OCI-LY1 (cell line): ENCODE data around the gene IGF2R.

Experiments used
- H2AFZ ChIP-seq: fragments of 200-600 bp; sonication (generic), shearing (Covaris generic); 2 replicates; pipeline ENCODE4 v1.6.0; 2014; ENCODE audit warnings: antibody characterized with exemption, mild to moderate bottlenecking, low read length
- H3F3A ChIP-seq: fragments of 200-600 bp; sonication (generic), shearing (Covaris generic); 2 replicates; pipeline ENCODE4 v1.6.0; 2014; ENCODE audit warnings: mild to moderate bottlenecking, antibody characterized with exemption, low read length, moderate library complexity; ENCODE audit not compliant: insufficient read depth
- H3K27ac ChIP-seq: fragments of 200-600 bp; sonication (generic); 2 replicates; pipeline ENCODE4 v1.5.1; 2014; ENCODE audit warnings: low read length, mixed run types, mild to moderate bottlenecking, low read depth; ENCODE audit not compliant: poor library complexity, severe bottlenecking
- H3K27me3 ChIP-seq: fragments of 200-600 bp; sonication (generic); 2 replicates; pipeline ENCODE4 v1.6.0; 2014; ENCODE audit warnings: antibody characterized with exemption, mild to moderate bottlenecking, low read length, moderate library complexity; ENCODE audit not compliant: insufficient read depth
- H3K36me3 ChIP-seq: fragments of 200-600 bp; sonication (generic); 2 replicates; pipeline ENCODE4 v1.6.1; 2014; ENCODE audit warnings: mild to moderate bottlenecking, antibody characterized with exemption, low read length, moderate library complexity, mixed read lengths; ENCODE audit not compliant: insufficient read depth
- H3K4me1 ChIP-seq: fragments of 200-600 bp; sonication (generic); 2 replicates; pipeline ENCODE4 v1.5.1; 2014; ENCODE audit warnings: mild to moderate bottlenecking, low read length, moderate library complexity; ENCODE audit not compliant: insufficient read depth, severe bottlenecking
- H3K4me2 ChIP-seq: fragments of 200-600 bp; sonication (generic), shearing (Covaris generic); 2 replicates; pipeline ENCODE4 v1.6.1; 2014; ENCODE audit warnings: low read length
- H3K4me3 ChIP-seq: fragments of 200-600 bp; sonication (generic); 2 replicates; pipeline ENCODE4 v1.5.1; 2014; ENCODE audit warnings: low read length, low read depth, mild to moderate bottlenecking, mixed read lengths; ENCODE audit not compliant: poor library complexity, severe bottlenecking
- H3K79me2 ChIP-seq: fragments of 200-600 bp; shearing (Covaris generic); 2 replicates; pipeline ENCODE4 v1.6.1; 2016; ENCODE audit warnings: mixed run types, low read length, mixed read lengths; ENCODE audit not compliant: insufficient read depth
- H3K9ac ChIP-seq: fragments of 200-600 bp; sonication (generic), shearing (Covaris generic); 2 replicates; pipeline ENCODE4 v1.6.1; 2014; ENCODE audit warnings: mild to moderate bottlenecking, low read length, mixed read lengths
- H3K9me2 ChIP-seq: fragments of 200-600 bp; sonication (generic), shearing (Covaris generic); 2 replicates; pipeline ENCODE4 v1.6.1; 2014; ENCODE audit warnings: low read depth, mild to moderate bottlenecking, low read length, mixed read lengths
- H3K9me3 ChIP-seq: fragments of 200-600 bp; shearing (Covaris generic); 2 replicates; pipeline ENCODE4 v1.6.1; 2014; ENCODE audit warnings: low read length, mixed read lengths
- H4K20me1 ChIP-seq: fragments of 200-600 bp; sonication (generic), shearing (Covaris generic); 2 replicates; pipeline ENCODE4 v1.6.0; 2016; ENCODE audit warnings: mild to moderate bottlenecking, low read length; ENCODE audit not compliant: insufficient read depth
- EZH2 ChIP-seq: fragments of 200-600 bp; sonication (generic), shearing (Covaris generic); IDR thresholded peaks from 2 replicates; pipeline ENCODE4 v1.8.0; 2017; ENCODE audit warnings: borderline replicate concordance, mixed run types, mild to moderate bottlenecking, antibody characterized with exemption, low read length, moderate library complexity, mixed read lengths
- TF ChIP-seq, protein P1 (sequence below): fragments of 200-600 bp; sonication (generic), shearing (Covaris generic); IDR thresholded peaks from 2 replicates; pipeline ENCODE4 v1.5.1; 2017; ENCODE audit warnings: mild to moderate bottlenecking, antibody characterized with exemption, low read length, moderate library complexity, mixed read lengths

The IGF2R gene

DNA sequence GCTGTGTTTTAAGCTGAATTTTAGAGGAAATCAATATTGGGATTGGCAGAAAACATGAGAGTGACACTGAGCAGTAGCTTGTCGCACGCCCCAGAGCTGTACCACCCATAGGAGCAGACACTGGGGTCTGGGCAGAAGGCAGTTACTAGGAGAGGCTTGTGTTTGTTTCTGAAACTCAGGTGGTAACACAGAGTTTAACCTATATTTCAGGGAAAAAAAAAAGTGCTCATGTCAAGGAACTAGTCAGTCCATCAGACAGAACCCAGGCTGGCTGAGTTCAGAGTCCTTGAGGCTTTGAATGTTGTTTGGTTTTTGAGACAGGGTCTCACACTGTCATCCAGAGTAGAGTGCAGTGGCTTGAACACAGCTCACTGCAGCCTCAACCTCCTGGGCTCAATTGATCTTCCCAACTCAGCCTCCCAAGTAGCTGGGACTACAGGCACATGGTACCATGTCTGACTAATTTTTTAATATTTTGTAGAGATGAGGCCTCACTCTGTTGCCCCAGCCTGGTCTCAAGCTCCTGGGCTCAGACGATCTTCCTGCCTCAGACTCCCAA, 159.3 kb downstream of the IGF2R start:
- no peak overlapping the region for H2AFZ ChIP-seq
- H3K27me3 ChIP-seq = no peaks in the 10 kb centered on the region
- no peaks in the 10 kb centered on the region for H3K4me1 ChIP-seq
- no peaks in the 10 kb centered on the region for H3K9me2 ChIP-seq
- no peaks in the 10 kb centered on the region for H3K36me3 ChIP-seq
- no peak overlapping the region for H3K9ac ChIP-seq
- H3F3A ChIP-seq = no peaks in the 10 kb centered on the region
- no peak overlapping the region for H3K27ac ChIP-seq
- TF ChIP-seq EZH2 = no peak
- TF ChIP-seq, protein P1, sequence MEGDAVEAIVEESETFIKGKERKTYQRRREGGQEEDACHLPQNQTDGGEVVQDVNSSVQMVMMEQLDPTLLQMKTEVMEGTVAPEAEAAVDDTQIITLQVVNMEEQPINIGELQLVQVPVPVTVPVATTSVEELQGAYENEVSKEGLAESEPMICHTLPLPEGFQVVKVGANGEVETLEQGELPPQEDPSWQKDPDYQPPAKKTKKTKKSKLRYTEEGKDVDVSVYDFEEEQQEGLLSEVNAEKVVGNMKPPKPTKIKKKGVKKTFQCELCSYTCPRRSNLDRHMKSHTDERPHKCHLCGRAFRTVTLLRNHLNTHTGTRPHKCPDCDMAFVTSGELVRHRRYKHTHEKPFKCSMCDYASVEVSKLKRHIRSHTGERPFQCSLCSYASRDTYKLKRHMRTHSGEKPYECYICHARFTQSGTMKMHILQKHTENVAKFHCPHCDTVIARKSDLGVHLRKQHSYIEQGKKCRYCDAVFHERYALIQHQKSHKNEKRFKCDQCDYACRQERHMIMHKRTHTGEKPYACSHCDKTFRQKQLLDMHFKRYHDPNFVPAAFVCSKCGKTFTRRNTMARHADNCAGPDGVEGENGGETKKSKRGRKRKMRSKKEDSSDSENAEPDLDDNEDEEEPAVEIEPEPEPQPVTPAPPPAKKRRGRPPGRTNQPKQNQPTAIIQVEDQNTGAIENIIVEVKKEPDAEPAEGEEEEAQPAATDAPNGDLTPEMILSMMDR = no peak
- no peaks in the 10 kb centered on the region for H4K20me1 ChIP-seq
- H3K79me2 ChIP-seq = no peaks in the 10 kb centered on the region
- no peak overlapping the region for H3K4me2 ChIP-seq
- H3K4me3 ChIP-seq = no peak overlapping the region
- no peaks in the 10 kb centered on the region for H3K9me3 ChIP-seq

DNA sequence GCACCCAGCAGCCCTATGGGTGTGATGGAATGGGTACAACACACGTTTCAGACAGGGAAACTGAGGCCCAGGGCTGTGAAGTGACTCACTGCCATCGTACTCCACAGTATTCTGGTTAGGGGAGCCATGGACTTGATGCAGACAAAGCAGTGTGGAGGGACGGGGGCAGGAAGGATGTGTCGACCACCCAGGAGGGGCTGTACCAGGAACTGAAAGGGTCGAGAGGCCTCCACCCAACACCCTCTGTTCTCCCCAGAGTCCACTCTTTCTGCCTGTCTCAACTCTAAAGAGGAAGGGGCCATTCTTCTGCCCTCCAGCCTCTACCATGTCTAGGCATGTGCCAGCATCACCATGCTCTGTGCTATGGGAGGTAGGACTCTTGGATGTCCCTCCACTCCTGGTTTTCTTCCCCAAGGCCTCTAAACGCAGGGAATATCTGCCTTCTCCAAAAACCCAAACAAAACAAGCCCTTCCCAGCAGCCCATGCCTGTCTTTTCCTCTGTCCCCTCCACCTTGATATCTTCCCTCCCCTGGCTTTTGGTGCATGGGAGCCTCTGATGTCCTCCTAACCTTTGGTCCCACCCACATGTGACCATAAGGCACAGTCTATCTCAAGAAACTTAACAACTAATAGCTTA, 160.1 kb downstream of the IGF2R start:
- no peak for TF ChIP-seq EZH2
- TF ChIP-seq, protein P1 = no peak
- no peaks in the 10 kb centered on the region for H3F3A ChIP-seq
- H4K20me1 ChIP-seq = no peaks in the 10 kb centered on the region
- H3K27ac ChIP-seq = no peak overlapping the region
- no peaks in the 10 kb centered on the region for H3K9me2 ChIP-seq
- no peaks in the 10 kb centered on the region for H3K9me3 ChIP-seq
- H3K4me1 ChIP-seq = no peaks in the 10 kb centered on the region
- H3K27me3 ChIP-seq = no peaks in the 10 kb centered on the region; the same call in 1 of the 2 replicates
- no peaks in the 10 kb centered on the region for H3K36me3 ChIP-seq
- H2AFZ ChIP-seq = no peak overlapping the region
- H3K4me2 ChIP-seq = no peak overlapping the region
- no peaks in the 10 kb centered on the region for H3K79me2 ChIP-seq
- no peak overlapping the region for H3K9ac ChIP-seq
- H3K4me3 ChIP-seq = no peak overlapping the region

DNA sequence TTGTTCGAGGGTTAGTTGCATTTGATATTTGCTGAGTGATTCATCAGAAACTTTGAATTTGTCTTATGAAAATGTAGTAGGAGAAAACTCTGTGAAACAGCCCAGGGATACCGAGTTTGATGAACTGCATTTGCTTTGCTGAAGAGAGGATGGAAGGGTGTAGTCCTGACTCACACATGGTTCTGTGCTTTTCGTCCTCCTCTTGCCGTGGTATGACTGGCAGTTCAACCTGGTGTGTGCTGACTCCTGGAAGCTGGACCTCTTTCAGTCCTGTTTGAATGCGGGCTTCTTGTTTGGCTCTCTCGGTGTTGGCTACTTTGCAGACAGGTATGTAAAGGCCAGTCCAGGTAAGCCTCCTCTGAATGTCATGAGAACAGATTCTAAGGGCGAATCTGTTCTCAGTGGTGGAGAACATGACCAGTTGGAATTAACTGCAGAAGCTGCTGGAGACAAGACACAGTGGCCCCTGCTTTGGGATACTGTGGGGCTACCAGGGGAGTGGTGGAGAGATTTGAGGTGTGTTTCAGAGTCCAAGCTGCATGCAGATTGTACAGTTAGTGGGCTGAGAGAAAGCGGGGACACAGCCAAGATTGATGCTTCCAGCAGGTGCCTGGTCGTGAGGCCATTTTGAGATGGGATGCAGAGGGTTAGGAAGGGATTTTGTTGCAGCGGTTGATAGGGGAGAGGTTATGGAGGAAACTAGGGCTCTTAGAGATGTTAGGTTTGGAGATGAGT, 161.2 kb downstream of the IGF2R start:
- no peak for TF ChIP-seq EZH2
- TF ChIP-seq, protein P1 = no peak
- Histone ChIP-seq H2AFZ (no peak overlapping the region), H3K79me2 (no peaks in the 10 kb centered on the region), H3K4me3 (no peak overlapping the region), H3K9me3 (no peaks in the 10 kb centered on the region), H3K9ac (no peak overlapping the region), H3K4me1 (no peaks in the 10 kb centered on the region), H4K20me1 (no peaks in the 10 kb centered on the region), H3K27me3 (no peaks in the 10 kb centered on the region; the same call in 1 of the 2 replicates), H3K4me2 (no peak overlapping the region), H3K27ac (no peak overlapping the region), H3K36me3 (no peaks in the 10 kb centered on the region), H3F3A (no peaks in the 10 kb centered on the region), H3K9me2 (no peaks in the 10 kb centered on the region)
